ENCODE results near the gene ORM2.

The ORM2 gene

GRCh38 chr9:114348906-114349482 is 19.3 kb downstream of the ORM2 start:
- DNase-seq (ENCODE audit: low read depth in 2 of 2) = peak; percentile 90 to 92

- no peak for DNase-seq (ENCODE audit: low read depth in 2 of 2)
Measured at GRCh38 chr9:114349713-114350480, 20.2 kb downstream of the ORM2 start.

GRCh38 chr9:114350636-114351401 is 21.1 kb downstream of the ORM2 start:
- DNase-seq (ENCODE audit: low read depth in 2 of 2) = no peak

GRCh38 chr9:114351932-114352331 is 22.3 kb downstream of the ORM2 start:
- no peak for DNase-seq (ENCODE audit: low read depth in 2 of 2)

- no peak for DNase-seq (ENCODE audit: low read depth in 2 of 2)
Measured at GRCh38 chr9:114355821-114356220, 26.2 kb downstream of the ORM2 start.

GRCh38 chr9:114356792-114357191 is 27.1 kb downstream of the ORM2 start:
- no peak for DNase-seq (ENCODE audit: low read depth in 2 of 2)

GRCh38 chr9:114357360-114357759 is 27.7 kb downstream of the ORM2 start:
- no peak for DNase-seq (ENCODE audit: low read depth in 2 of 2)

GRCh38 chr9:114357911-114358328 is 28.3 kb downstream of the ORM2 start:
- no peak for DNase-seq (ENCODE audit: low read depth in 2 of 2)

GRCh38 chr9:114359801-114360200 is 30.1 kb downstream of the ORM2 start:
- DNase-seq (ENCODE audit: low read depth in 2 of 2) = no peak

- DNase-seq (ENCODE audit: low read depth in 2 of 2) = no peak
Measured at GRCh38 chr9:114361542-114361941, 31.9 kb downstream of the ORM2 start.

GRCh38 chr9:114362394-114362793 is 32.7 kb downstream of the ORM2 start:
- no peak for DNase-seq (ENCODE audit: low read depth in 2 of 2)

GRCh38 chr9:114363424-114363823 is 33.8 kb downstream of the ORM2 start:
- DNase-seq (ENCODE audit: low read depth in 2 of 2) = no peak

- peak; percentile 82 for DNase-seq (ENCODE audit: low read depth in 2 of 2)
Measured at GRCh38 chr9:114364134-114365041, 34.7 kb downstream of the ORM2 start.

- DNase-seq (ENCODE audit: low read depth in 2 of 2) = no peak
Measured at GRCh38 chr9:114365194-114365593, 35.5 kb downstream of the ORM2 start.

GRCh38 chr9:114366334-114367128 is 36.9 kb downstream of the ORM2 start:
- peak; percentile 89 for DNase-seq (ENCODE audit: low read depth in 2 of 2)

- DNase-seq (ENCODE audit: low read depth in 2 of 2) = no peak
Measured at GRCh38 chr9:114367366-114367765, 37.7 kb downstream of the ORM2 start.

- no peak for DNase-seq (ENCODE audit: low read depth in 2 of 2)
Measured at GRCh38 chr9:114367772-114368569, 38.3 kb downstream of the ORM2 start.

- no peak for DNase-seq (ENCODE audit: low read depth in 2 of 2)
Measured at GRCh38 chr9:114369216-114370130, 39.8 kb downstream of the ORM2 start.

Measured in fibroblast of skin of left quadriceps (primary cell).